NCI-H2227 (cell line): Measurements from ENCODE around the gene CARHSP1.
"Not testable (repeated sequence)": the region's sequence is repeated elsewhere in the genome, so short reads cannot be mapped to it uniquely, and the experiment has no call there.

Experiments used
- DNase-seq: peaks from one replicate; lab custom pipeline; 2025; ENCODE audit not compliant: unreplicated experiment; lab: John Stamatoyannopoulos, UW

CARHSP1 gene

GRCh38 chr16:8868416-8869211, at the start of gene CARHSP1:
Gene CARHSP1, minus strand, starts transcription at chr16:8869006. Its CDS starts 9,678 bp downstream, at chr16:8859328.
- DNase-seq: peak; percentile 96

GRCh38 chr16:8917336-8917735, 48.5 kb upstream of the CARHSP1 start:
- not testable (repeated sequence) for DNase-seq

GRCh38 chr16:8916541-8917225, 47.9 kb upstream of the CARHSP1 start:
- DNase-seq: no peak

GRCh38 chr16:8915722-8916301, 47.0 kb upstream of the CARHSP1 start:
- DNase-seq: no peak

- DNase-seq: no peak
These were observed 45.3 kb upstream of the CARHSP1 start for GRCh38 chr16:8914098-8914497.

GRCh38 chr16:8912793-8913192, 44.0 kb upstream of the CARHSP1 start:
- DNase-seq: no peak

GRCh38 chr16:8910811-8911210, 42.0 kb upstream of the CARHSP1 start:
- DNase-seq: no peak

- DNase-seq: no peak
These were observed 40.1 kb upstream of the CARHSP1 start for GRCh38 chr16:8908810-8909468.

GRCh38 chr16:8907096-8907495, 38.3 kb upstream of the CARHSP1 start:
- DNase-seq: no peak

- no peak for DNase-seq
These were observed 37.2 kb upstream of the CARHSP1 start for GRCh38 chr16:8905795-8906591.

- DNase-seq: peak; percentile 41
These were observed 36.5 kb upstream of the CARHSP1 start for GRCh38 chr16:8905168-8905762.

- no peak for DNase-seq
These were observed 35.2 kb upstream of the CARHSP1 start for GRCh38 chr16:8904018-8904430.

GRCh38 chr16:8903004-8903403, 34.2 kb upstream of the CARHSP1 start:
- DNase-seq: no peak

GRCh38 chr16:8901320-8901861, 32.6 kb upstream of the CARHSP1 start:
- DNase-seq: no peak

GRCh38 chr16:8900343-8900742, 31.5 kb upstream of the CARHSP1 start:
- DNase-seq: no peak

GRCh38 chr16:8899709-8900317, 31.0 kb upstream of the CARHSP1 start:
- DNase-seq: no peak

- DNase-seq: no peak
These were observed 30.0 kb upstream of the CARHSP1 start for GRCh38 chr16:8898660-8899318.

GRCh38 chr16:8894736-8895334, 26.0 kb upstream of the CARHSP1 start:
- no peak for DNase-seq
